WERI-Rb-1 (cell line): ENCODE results near the gene ACAA2.

Experiments
- DNase-seq: peaks from one replicate; pipeline ENCODE4 v3.0.0-alpha.2; 2020
- H3K27ac ChIP-seq: fragments of 250-450 bp; sonication (Bioruptor Pico); 2 replicates; pipeline ENCODE4 v1.5.1; 2020; ENCODE audit warnings: mild to moderate bottlenecking, moderate library complexity
- H3K27me3 ChIP-seq: fragments of 250-450 bp; sonication (Bioruptor Pico); 2 replicates; pipeline ENCODE4 v1.5.1; 2021; ENCODE audit warnings: mild to moderate bottlenecking, low read depth, moderate library complexity; ENCODE audit not compliant: insufficient read depth, severe bottlenecking
- H3K36me3 ChIP-seq: fragments of 250-450 bp; sonication (Bioruptor Pico); 2 replicates; pipeline ENCODE4 v1.5.1; 2020; ENCODE audit warnings: mild to moderate bottlenecking, moderate library complexity
- H3K4me3 ChIP-seq: 2 replicates; pipeline ENCODE4 v1.5.1; 2011; ENCODE audit warnings: low read depth, mild to moderate bottlenecking, control low read depth, low read length
- H3K9me3 ChIP-seq: fragments of 250-450 bp; sonication (Bioruptor Pico); 2 replicates; pipeline ENCODE4 v1.5.1; 2021; ENCODE audit warnings: mild to moderate bottlenecking, moderate library complexity; ENCODE audit not compliant: severe bottlenecking
- CTCF ChIP-seq: IDR thresholded peaks from 2 replicates; pipeline ENCODE4 v1.5.1; 2011; ENCODE audit warnings: low read depth, mild to moderate bottlenecking, control low read depth, inconsistent platforms, low read length

The ACAA2 gene

GRCh38 chr18:49764032-49764431 is 49.3 kb downstream of the ACAA2 start:
- Histone ChIP-seq H3K27me3 (no peaks in the 10 kb centered on the region), H3K27ac (no peak overlapping the region), H3K9me3 (no peaks in the 10 kb centered on the region), H3K4me3 (no peak overlapping the region), H3K36me3 (no peaks in the 10 kb centered on the region)
- DNase-seq = no peak
- TF ChIP-seq CTCF = no peak

GRCh38 chr18:49763590-49763989 is 49.7 kb downstream of the ACAA2 start:
- no peak for TF ChIP-seq CTCF
- Histone ChIP-seq H3K4me3 (no peak overlapping the region), H3K9me3 (no peaks in the 10 kb centered on the region), H3K36me3 (no peaks in the 10 kb centered on the region), H3K27me3 (no peaks in the 10 kb centered on the region), H3K27ac (no peak overlapping the region)
- DNase-seq = no peak

GRCh38 chr18:49762191-49763077 is 50.9 kb downstream of the ACAA2 start:
- peak; percentile 28; the same call in 1 of the 2 replicates for TF ChIP-seq CTCF
- H3K27ac ChIP-seq = no peak overlapping the region

GRCh38 chr18:49761771-49762170 is 51.6 kb downstream of the ACAA2 start:
- no peak for DNase-seq
- Histone ChIP-seq H3K27me3 (no peaks in the 10 kb centered on the region), H3K27ac (no peak overlapping the region), H3K9me3 (no peaks in the 10 kb centered on the region), H3K36me3 (no peaks in the 10 kb centered on the region), H3K4me3 (no peak overlapping the region)
- no peak for TF ChIP-seq CTCF

More at GRCh38 chr18:49762191-49763077, 50.9 kb downstream of the ACAA2 start:
- Histone ChIP-seq H3K27me3 (no peaks in the 10 kb centered on the region), H3K4me3 (no peak overlapping the region), H3K9me3 (no peaks in the 10 kb centered on the region), H3K36me3 (no peaks in the 10 kb centered on the region)
- DNase-seq = no peak

- H3K27me3 ChIP-seq = no peaks in the 10 kb centered on the region
- DNase-seq = no peak
- TF ChIP-seq CTCF = no peak
- no peaks in the 10 kb centered on the region for H3K9me3 ChIP-seq
- no peak overlapping the region; the same call in 1 of the 2 replicates for H3K27ac ChIP-seq
- H3K4me3 ChIP-seq = no peak overlapping the region
- H3K36me3 ChIP-seq = no peaks in the 10 kb centered on the region
These were observed 55.1 kb downstream of the ACAA2 start for GRCh38 chr18:49758263-49758610.
